Adrenal gland (tissue), 12 donors: ENCODE data around the gene NR5A1. TPM values are rescaled to one million over a fixed set of nuclear protein-coding genes. Genes with fewer than 3 reads are reported as not detected.
A peak's percentile ranks its signal among the peaks of the same experiment; 100 is the strongest.

Source experiments
- DNase-seq, 7 donors: peaks; one replicate each; pipeline ENCODE4 v3.0.0-alpha.2; 2019 to 2020
- H3K27ac ChIP-seq, 5 donors: fragments of 200-600 bp; sonication (generic) in 4 of 5; 1 replicate in 3 of 5; 2 replicates in 2 of 5; pipeline versions ENCODE4 v1.5.1 to v1.8.0; 2016 to 2020; ENCODE audit warnings: mild to moderate bottlenecking in 1 of 5
- H3K27me3 ChIP-seq: fragments of 200-600 bp; 2 replicates; pipeline ENCODE4 v1.8.0; 2021
- H3K36me3 ChIP-seq, 2 donors: fragments of 200-600 bp; replicated peaks in 1 of 2; 1 replicate in 1 of 2; 2 replicates in 1 of 2; pipeline versions ENCODE4 v1.5.1 to v1.8.0; 2018 to 2022
- H3K4me1 ChIP-seq, 2 donors: fragments of 200-600 bp; replicated peaks in 1 of 2; 1 replicate in 1 of 2; 2 replicates in 1 of 2; pipeline versions ENCODE4 v1.5.1 to v1.8.0; 2018 to 2021
- H3K4me3 ChIP-seq, 4 donors: fragments of 200-600 bp; sonication (generic) in 3 of 4; one replicate each; pipeline ENCODE4 v1.5.1; 2016 to 2018
- H3K9me3 ChIP-seq, 3 donors: fragments of 200-600 bp; sonication (generic) in 1 of 3; replicated peaks in 1 of 3; 1 replicate in 2 of 3; 2 replicates in 1 of 3; pipeline versions ENCODE4 v1.5.1 to v1.8.0; 2016 to 2021
- POLR2A ChIP-seq, 2 donors: fragments of 450-650 bp; IDR thresholded peaks; one replicate each; pipeline ENCODE4 v1.6.1; 2017; ENCODE audit warnings: antibody characterized with exemption in 2 of 2, mild to moderate bottlenecking in 2 of 2, moderate library complexity in 1 of 2
- WGBS, 4 donors: extraction: QIAGEN DNeasy Blood & Tissue Kit in 2 of 4; methylation state at CpG; one replicate each; pipeline versions ENCODE4 v1.1.5 to v1.1.7; 2013 to 2017; 5-methylcytosine and 5-hydroxymethylcytosine counted together
- intact Hi-C, 2 donors: fragments of 100-400 bp; cut with DNase I; formaldehyde crosslinking; loops; one replicate each; pipeline versions ENCODE4 v1.14.1 to v1.15.0; 2022 to 2023
- polyA plus RNA-seq, 3 donors: library from polyadenylated mRNA; stranded (reverse); fragments of 200-250 nt in 2 of 3; fragments of 350-450 nt in 1 of 3; fragmentation: Illumina TruSeq in 1 of 3; extraction: RNeasy Lipid Tissue Mini Kit (QIAGEN cat#74804) in 1 of 3; gene quantifications; one replicate each; pipeline ENCODE4 v1.2.3, GENCODE V29; 2013 to 2014
- total RNA-seq, 9 donors: library from RNA; depleted of rRNA in 4 of 9; stranded (reverse); fragments of >200 nt in 4 of 9; fragments of 120-200 nt in 1 of 9; fragmentation: NEBNext Ultra II Directional in 1 of 9; extraction: Animal tissue kit (Norgen Biotek cat#: 25700) in 1 of 9; gene quantifications; one replicate each; pipeline versions ENCODE4 v1.1.0 to v1.2.4, GENCODE V29; 2013 to 2023
- TF ChIP-seq, protein P1 (sequence below), 6 experiments: fragments of 450-650 bp in 4 of 6; fragments of 200-600 bp in 2 of 6; sonication (generic) in 1 of 6; IDR thresholded peaks; 1 replicate in 5 of 6; 2 replicates in 1 of 6; pipeline versions ENCODE4 v1.5.1 to v1.8.0; 2016 to 2021; ENCODE audit warnings: antibody characterized with exemption in 6 of 6, mild to moderate bottlenecking in 2 of 6, moderate library complexity in 1 of 6
- donor health status: healthy with polysubstance abuse.
- donor health status: Bipolar disorder and iron deficiency.
- donor health status: DM: yes; HTN: yes; CAD: no.
- donor health status: DM: no; HTN: no; CAD: no.
- donor health status: DM: no; HTN: no; CAD: no.
- donor health status: DM: yes; HTN: yes; CAD: no.

The NR5A1 gene
- total and polyA plus RNA-seq, 12 donors, result 110 to 637 (median 216) TPM

GRCh38 chr9:124453586-124454191 is 53.5 kb downstream of the NR5A1 start:
- no peak for TF ChIP-seq POLR2A (IDR thresholded peaks at IDR 0.05)
- TF ChIP-seq, protein P1, sequence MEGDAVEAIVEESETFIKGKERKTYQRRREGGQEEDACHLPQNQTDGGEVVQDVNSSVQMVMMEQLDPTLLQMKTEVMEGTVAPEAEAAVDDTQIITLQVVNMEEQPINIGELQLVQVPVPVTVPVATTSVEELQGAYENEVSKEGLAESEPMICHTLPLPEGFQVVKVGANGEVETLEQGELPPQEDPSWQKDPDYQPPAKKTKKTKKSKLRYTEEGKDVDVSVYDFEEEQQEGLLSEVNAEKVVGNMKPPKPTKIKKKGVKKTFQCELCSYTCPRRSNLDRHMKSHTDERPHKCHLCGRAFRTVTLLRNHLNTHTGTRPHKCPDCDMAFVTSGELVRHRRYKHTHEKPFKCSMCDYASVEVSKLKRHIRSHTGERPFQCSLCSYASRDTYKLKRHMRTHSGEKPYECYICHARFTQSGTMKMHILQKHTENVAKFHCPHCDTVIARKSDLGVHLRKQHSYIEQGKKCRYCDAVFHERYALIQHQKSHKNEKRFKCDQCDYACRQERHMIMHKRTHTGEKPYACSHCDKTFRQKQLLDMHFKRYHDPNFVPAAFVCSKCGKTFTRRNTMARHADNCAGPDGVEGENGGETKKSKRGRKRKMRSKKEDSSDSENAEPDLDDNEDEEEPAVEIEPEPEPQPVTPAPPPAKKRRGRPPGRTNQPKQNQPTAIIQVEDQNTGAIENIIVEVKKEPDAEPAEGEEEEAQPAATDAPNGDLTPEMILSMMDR (IDR thresholded peaks at IDR 0.05), result no peak
- Histone ChIP-seq H3K36me3 (no peaks in the 10 kb centered on the region), H3K4me3 (peak overlapping the region in 1 of 4 donors; percentile 32), H3K9me3 (no peaks in the 10 kb centered on the region), H3K4me1 (peaks cover 7% of the 10 kb centered on the region in 2 donors), H3K27ac (no peak overlapping the region), H3K27me3 (peaks cover 10% of the 10 kb centered on the region)
- peak in 1 of 7 donors; percentile 46 for DNase-seq
- intact Hi-C loops, result no loop called here
- 30 to 53% (median 31%) methylated on average over 3 to 35 of the region's 35 CpGs; no CpG with 5 or more reads in 1 of the 4 donors for WGBS, 4 donors

- TF ChIP-seq, protein P1 (IDR thresholded peaks at IDR 0.05), result no peak
- no peak for TF ChIP-seq POLR2A (IDR thresholded peaks at IDR 0.05)
- Histone ChIP-seq H3K36me3 (no peaks in the 10 kb centered on the region), H3K4me3 (peak overlapping the region in 1 of 4 donors; percentile 32), H3K4me1 (peaks cover 12% of the 10 kb centered on the region in 2 donors), H3K27me3 (peaks cover 10% of the 10 kb centered on the region), H3K27ac (no peak overlapping the region), H3K9me3 (no peaks in the 10 kb centered on the region)
- DNase-seq, result peak in 1 of 7 donors; percentile 31
- intact Hi-C loops, result no loop called here
- WGBS, 4 donors, result 29 to 64% (median 45%) methylated on average over 8 to 85 of the region's 85 CpGs
Measured at GRCh38 chr9:124452841-124453585, 54.2 kb downstream of the NR5A1 start.

DNA sequence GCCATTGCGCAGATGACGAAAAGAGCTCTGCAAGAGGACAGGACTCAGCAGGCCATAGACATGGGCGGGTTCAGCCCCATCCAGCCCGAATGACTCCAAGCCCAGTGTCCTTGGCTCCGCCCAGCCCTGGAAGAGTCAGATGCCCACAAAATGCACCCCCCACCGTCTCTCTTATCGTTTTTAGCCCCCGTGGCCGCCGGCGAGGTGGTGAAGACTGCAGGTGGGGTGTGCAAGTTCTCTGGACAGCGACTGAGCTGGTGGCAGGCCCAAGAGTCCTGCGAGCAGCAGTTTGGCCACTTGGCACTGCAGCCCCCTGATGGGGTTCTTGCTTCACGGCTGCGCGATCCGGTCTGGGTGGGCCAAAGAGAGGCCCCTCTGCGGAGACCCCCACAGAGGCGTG is 54.9 kb downstream of the NR5A1 start:
- DNase-seq, result peak in 2 of 7 donors; percentile 7 to 46
- WGBS, 4 donors, result 79 to 94% (median 82%) methylated on average over 8 to 19 of the region's 19 CpGs
- peaks cover 10% of the 10 kb centered on the region for H3K27me3 ChIP-seq
- H3K9me3 ChIP-seq, result no peaks in the 10 kb centered on the region
- H3K4me3 ChIP-seq, result no peak overlapping the region
- intact Hi-C loops, result no loop called here
- no peak for TF ChIP-seq POLR2A (IDR thresholded peaks at IDR 0.05)
- TF ChIP-seq, protein P1 (IDR thresholded peaks at IDR 0.05), result no peak
- H3K27ac ChIP-seq, result no peak overlapping the region
- H3K4me1 ChIP-seq, result peaks cover 17% of the 10 kb centered on the region in 2 donors
- H3K36me3 ChIP-seq, result no peaks in the 10 kb centered on the region

DNA sequence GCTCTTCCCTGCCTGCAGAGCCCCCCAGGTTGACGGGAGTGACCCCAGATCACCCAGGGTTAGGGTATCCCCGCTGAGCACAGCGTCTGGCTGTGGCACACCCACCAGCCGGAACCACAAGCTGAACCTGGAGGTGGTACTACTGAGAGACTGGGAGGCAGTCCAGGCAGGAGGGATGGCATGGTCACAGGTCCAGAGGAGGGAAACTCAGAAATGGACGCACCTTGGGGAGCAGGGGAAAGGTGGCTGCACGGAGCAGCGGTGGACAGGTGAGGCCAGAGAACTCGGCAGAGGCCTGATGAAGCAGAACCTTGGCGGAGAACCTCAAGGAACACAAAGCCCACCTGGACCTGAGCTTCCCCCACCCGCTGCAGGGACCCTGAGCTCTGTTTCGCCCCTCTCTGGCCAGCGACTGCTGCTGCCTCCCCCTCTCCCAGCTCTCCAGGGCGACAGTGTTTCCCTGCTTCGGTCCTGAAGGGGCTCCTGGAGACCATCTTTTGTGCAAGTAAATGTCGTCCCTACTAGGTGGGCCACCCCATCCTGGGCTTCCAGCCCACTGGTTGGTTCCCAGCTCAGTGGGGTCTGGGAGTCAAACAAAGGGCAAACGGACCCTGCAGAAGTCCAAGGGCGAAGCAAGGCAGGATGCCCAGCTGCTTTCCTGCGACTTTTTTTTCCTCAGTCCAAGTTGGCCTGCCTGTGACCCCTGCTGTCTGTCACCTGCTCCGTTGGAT is 56.1 kb downstream of the NR5A1 start:
- Histone ChIP-seq H3K4me1 (peaks cover 17% of the 10 kb centered on the region in 2 donors), H3K9me3 (no peaks in the 10 kb centered on the region), H3K4me3 (no peak overlapping the region), H3K27me3 (peaks cover 10% of the 10 kb centered on the region), H3K27ac (no peak overlapping the region), H3K36me3 (no peaks in the 10 kb centered on the region)
- 57 to 66% (median 58%) methylated on average over 11 to 19 of the region's 19 CpGs for WGBS, 4 donors
- DNase-seq, result no peak
- intact Hi-C loops, result no loop called here
- no peak for TF ChIP-seq POLR2A (IDR thresholded peaks at IDR 0.05)
- TF ChIP-seq, protein P1 (IDR thresholded peaks at IDR 0.05), result no peak
